GM23338 (cell line): ENCODE results near the gene SETBP1.

Source experiments
- CREB1 ChIP-seq: fragments of 250-450 bp; sonication (Bioruptor Pico); IDR thresholded peaks from 2 replicates; pipeline ENCODE4 v1.5.0; 2020; ENCODE audit warnings: low read depth, mild to moderate bottlenecking, moderate library complexity
- CTCF ChIP-seq, 2 experiments: fragments of 200-600 bp in 1 of 2; sonication (generic) in 1 of 2; conservative IDR thresholded peaks; 2 replicates each; pipeline versions ENCODE4 v1.5.1 to v1.6.1; 2016 to 2017; ENCODE audit warnings: antibody characterized with exemption in 2 of 2, low read depth in 2 of 2, mild to moderate bottlenecking in 2 of 2, moderate library complexity in 1 of 2
- ETS1 ChIP-seq: IDR thresholded peaks from 2 replicates; pipeline ENCODE4 v1.6.1; 2016; ENCODE audit warnings: antibody characterized with exemption
- EZH2 ChIP-seq: fragments of 200-600 bp; sonication (generic); IDR thresholded peaks from one replicate; pipeline ENCODE4 v1.8.0; 2017; ENCODE audit warnings: antibody characterized with exemption, mild to moderate bottlenecking, low read depth; ENCODE audit not compliant: unreplicated experiment
- EZH2phosphoT487 ChIP-seq: fragments of 200-600 bp; sonication (generic); IDR thresholded peaks from one replicate; pipeline ENCODE4 v1.8.1; 2018; ENCODE audit warnings: antibody characterized with exemption; ENCODE audit not compliant: unreplicated experiment
- JUNB ChIP-seq: IDR thresholded peaks from one replicate; pipeline ENCODE4 v1.6.1; 2016; ENCODE audit warnings: antibody characterized with exemption; ENCODE audit not compliant: unreplicated experiment
- POLR2AphosphoS5 ChIP-seq: IDR thresholded peaks from 2 replicates; pipeline ENCODE4 v1.6.1; 2016; ENCODE audit warnings: antibody characterized with exemption, low read depth
- REST ChIP-seq: IDR thresholded peaks from one replicate; pipeline ENCODE4 v1.6.1; 2018; ENCODE audit warnings: antibody characterized with exemption; ENCODE audit not compliant: unreplicated experiment
- STAT1 ChIP-seq: IDR thresholded peaks from one replicate; pipeline ENCODE4 v1.6.1; 2016; ENCODE audit warnings: antibody characterized with exemption; ENCODE audit not compliant: unreplicated experiment
- ZNF114 ChIP-seq: fragments of 250-450 bp; sonication (Bioruptor Pico); IDR thresholded peaks from 2 replicates; pipeline ENCODE4 v1.5.0; 2020; ENCODE audit warnings: mild to moderate bottlenecking, moderate library complexity
- ZNF331 ChIP-seq: fragments of 250-450 bp; sonication (Bioruptor Pico); IDR thresholded peaks from 2 replicates; pipeline ENCODE4 v1.5.0; 2020; ENCODE audit warnings: low read depth, mild to moderate bottlenecking, moderate library complexity

- TF ChIP-seq EZH2: no peak
- no peak for TF ChIP-seq EZH2phosphoT487
- no peak for TF ChIP-seq CTCF (conservative IDR thresholded peaks at IDR 0.05; ENCODE audit: low read depth in 2 of 2)
- no peak for TF ChIP-seq REST
- TF ChIP-seq POLR2AphosphoS5: no peak
- TF ChIP-seq ZNF331: no peak
- no peak for TF ChIP-seq ZNF114 (CRISPR knock-in tag)
- no peak for TF ChIP-seq CREB1
- TF ChIP-seq JUNB: no peak
- TF ChIP-seq STAT1: no peak
- TF ChIP-seq ETS1: no peak
Observed at GRCh38 chr18:45015788-45016128, 335.1 kb downstream of the SETBP1 start.
